ENCODE measurements around the gene TMA7B.

DNA sequence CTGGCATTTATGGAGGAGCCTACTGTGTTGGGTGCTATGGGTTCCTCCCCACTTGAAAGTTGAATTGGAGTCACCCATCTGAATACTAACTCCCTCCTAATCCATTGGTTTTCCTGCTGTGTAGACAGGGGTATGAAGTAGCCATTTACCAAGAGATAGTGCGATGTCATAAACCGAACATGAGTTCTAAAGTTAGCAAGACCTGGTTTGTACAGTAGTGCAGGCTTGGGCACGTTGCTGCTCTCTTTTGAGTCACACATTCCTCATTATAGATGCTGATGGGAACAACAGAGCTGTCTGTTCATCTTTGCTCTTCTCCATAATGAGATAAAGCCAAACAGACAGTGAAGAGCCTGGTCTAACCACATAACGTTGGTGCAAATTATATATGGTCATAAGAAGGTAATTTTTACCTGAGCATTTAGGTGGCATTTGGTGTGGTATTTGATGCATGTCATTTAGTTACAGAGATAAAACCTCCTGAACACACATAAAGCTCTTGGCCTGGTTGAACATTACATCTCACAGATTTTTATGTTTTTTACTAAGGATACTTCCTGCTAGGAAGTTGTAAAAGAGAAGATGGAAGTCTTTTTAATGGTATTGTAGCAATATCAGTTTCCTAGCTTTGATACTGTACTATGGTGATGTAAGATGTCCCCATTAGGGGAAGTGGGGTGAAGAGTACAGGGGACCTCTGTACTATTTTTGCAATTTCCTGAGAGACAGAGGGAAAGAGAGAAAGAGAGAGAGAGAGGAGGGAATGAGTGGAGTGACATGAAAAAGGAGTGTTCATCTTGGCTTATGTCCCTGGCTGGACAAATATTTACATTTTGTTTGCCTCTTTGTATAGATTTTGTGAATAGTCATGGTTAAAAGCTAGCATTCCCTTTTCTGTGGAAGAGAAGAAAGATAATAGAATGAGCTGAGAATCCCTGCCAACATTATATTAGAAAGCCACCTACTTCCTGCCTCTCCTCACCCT lies 31.4 kb upstream of the TMA7B start:
- no peak for TF ChIP-seq POLR2A (IDR thresholded peaks at IDR 0.05; ENCODE audit: low read depth, low read length)
- TF ChIP-seq TAF1 (IDR thresholded peaks at IDR 0.05; ENCODE audit: borderline replicate concordance, low read depth, low read length), result no peak
- no peak for TF ChIP-seq POLR2AphosphoS5 (IDR thresholded peaks at IDR 0.05; ENCODE audit: low read depth, low read length)

All from GM12892 (cell line).